HG03354 (cell line): Measurements from ENCODE around the gene ACSL3.

Source experiments
- ATAC-seq: cut with Tn5 transposase; IDR thresholded peaks from one replicate; pipeline ENCODE4 v1.9.1; 2021; ENCODE audit warnings: mild to moderate bottlenecking; ENCODE audit not compliant: unreplicated experiment, poor library complexity, severe bottlenecking

ACSL3 gene

GRCh38 chr2:222935688-222936298, 75.0 kb downstream of the ACSL3 start:
- no peak for ATAC-seq

GRCh38 chr2:222936705-222937104, 75.9 kb downstream of the ACSL3 start:
- ATAC-seq = no peak

GRCh38 chr2:222938327-222938726, 77.5 kb downstream of the ACSL3 start:
- no peak for ATAC-seq

DNA sequence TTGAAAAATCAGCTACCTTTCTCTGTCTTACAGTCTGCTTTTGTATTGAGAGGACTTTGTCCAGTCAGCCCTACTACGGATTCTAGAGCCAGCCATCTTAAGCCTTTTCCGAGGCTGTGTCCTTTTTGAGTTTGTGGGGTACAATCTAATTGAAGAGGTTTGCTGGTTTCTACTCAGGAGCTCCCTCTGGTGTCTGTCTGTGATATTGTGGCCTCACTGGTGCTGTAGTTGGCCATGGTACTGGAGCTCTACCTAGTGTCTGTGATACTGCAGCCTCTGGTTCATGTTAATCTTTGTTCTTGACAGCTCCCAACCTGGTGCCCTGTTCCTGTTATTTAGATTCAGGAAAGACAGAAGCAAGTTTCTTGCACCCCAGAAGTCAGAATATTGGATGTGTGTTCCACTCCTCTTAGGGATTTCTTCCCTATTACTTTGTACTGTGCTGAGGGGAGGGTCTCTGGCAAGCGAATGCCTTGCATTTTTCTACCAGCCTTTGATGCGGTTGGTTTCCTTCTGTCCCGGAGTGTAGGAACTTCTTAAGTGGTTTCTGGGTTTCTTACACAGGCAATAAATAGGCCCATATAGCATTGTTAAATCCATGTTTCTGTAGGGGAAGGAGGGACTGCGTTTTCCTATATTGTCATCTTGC, 78.5 kb downstream of the ACSL3 start:
- peak; percentile 92 for ATAC-seq

- ATAC-seq = no peak
Measured at GRCh38 chr2:222939979-222940378, 79.1 kb downstream of the ACSL3 start.

GRCh38 chr2:222941510-222942032, 80.7 kb downstream of the ACSL3 start:
- no peak for ATAC-seq

- no peak for ATAC-seq
Measured at GRCh38 chr2:222942561-222942960, 81.7 kb downstream of the ACSL3 start.

DNA sequence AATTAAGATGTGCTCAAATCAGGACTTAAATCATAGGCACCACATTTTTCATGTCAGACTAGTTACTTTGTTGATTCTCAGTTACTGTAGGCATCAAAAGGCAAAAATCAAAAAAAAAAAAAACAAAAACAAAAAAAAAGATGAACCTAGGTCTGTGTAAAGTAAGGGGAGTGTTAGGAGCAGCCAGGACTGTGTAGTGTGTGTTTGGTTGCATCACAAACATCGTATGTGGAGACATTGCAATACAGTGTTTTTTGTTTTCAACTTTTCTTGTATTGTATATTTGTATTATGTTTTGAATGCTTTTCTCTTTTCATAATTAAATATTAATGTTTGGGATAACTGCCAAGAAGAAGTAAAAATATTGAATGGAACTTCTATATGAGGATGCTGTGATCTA, 82.1 kb downstream of the ACSL3 start:
- no peak for ATAC-seq

GRCh38 chr2:222943820-222944219, 83.0 kb downstream of the ACSL3 start:
- ATAC-seq = peak; percentile 56

GRCh38 chr2:222944552-222944951, 83.7 kb downstream of the ACSL3 start:
- ATAC-seq = no peak

- ATAC-seq = no peak
Measured at GRCh38 chr2:222944971-222945740, 84.3 kb downstream of the ACSL3 start.

DNA sequence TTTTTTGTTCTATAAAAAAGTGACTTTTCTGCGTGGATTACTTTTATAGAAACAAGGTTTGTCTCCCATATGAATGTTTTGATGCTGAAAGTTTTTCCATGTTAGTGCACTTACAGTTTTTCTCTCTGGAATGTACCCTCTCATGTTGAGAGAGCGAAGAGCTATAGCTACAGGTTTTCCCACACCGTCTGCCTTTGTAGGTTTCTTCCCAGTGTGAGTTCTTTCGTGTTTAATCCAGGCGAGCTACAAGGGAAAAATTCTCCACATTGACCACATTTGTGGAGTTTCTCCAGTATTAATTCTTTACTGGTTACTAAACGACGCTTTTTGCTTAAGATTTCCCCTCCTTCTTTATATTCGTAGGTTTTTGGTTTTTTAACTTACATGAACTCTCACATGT, 85.1 kb downstream of the ACSL3 start:
- ATAC-seq = no peak

DNA sequence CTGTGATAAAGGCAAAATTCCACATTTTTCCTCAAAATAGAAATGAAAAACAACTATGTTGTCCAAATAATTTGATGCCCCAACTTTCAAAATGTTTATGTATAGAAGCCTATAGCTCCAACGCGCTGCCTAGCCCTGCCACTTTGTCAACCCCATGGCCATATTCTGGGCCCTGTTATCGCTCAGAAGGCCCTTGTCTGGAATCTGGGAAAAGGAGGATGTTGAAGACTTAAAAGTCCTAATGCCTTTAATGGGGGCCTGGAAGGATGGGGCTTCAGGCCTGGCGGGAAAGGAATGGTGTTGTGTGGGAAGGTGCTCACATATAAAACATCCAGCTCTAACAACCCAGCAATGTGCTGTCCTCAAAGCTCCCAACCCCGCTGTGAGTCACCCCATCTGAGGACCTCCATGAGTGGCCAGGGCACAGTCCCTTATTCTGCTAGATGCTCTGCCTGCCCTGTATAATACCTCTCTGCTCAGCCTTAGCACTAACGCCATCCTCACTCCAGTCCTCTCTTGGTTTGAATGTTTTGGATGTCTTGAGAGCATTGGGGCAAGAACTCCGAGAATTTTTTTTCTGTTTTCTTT, 86.0 kb downstream of the ACSL3 start:
- ATAC-seq = no peak

DNA sequence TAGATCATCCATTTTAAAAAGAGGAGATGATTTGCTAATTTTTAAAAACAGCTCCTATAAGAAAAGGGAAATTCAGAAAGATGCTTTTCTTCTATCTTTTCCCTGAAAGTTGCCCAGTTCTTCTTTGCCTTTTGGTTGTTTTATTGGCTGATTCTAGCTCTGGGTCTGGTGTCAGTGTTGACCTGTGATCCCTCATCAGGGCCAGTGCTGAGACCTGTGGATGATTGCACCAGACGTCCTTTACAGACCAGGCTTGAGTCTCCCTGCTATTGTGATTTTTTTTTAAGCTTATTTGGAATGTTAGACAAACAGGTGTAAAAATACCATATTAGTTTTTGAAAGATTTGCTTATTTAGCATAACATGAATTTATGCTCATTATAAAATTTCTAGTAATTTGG, 88.2 kb downstream of the ACSL3 start:
- no peak for ATAC-seq

- ATAC-seq = no peak
Measured at GRCh38 chr2:222949690-222950323, 89.0 kb downstream of the ACSL3 start.

GRCh38 chr2:222950638-222951285, 89.9 kb downstream of the ACSL3 start:
- no peak for ATAC-seq

DNA sequence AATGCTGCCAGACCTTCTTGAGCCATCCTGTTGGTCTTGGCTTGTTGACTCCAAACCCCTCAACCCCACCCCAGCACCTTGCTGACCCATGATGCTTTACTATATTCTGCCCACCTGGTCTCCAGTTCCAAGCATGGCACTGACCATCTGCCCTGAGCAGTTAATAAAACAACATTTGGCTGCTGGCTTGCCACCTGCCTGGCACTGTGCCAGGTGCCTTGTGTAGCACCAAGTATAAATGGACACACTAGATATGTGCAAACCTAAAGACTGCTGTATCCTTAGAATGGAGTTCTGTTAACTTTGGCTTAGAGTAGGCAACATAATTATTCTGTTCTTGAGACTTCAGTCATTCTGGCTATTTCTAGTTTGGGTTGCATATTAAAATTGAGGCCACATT, 91.4 kb downstream of the ACSL3 start:
- no peak for ATAC-seq

DNA sequence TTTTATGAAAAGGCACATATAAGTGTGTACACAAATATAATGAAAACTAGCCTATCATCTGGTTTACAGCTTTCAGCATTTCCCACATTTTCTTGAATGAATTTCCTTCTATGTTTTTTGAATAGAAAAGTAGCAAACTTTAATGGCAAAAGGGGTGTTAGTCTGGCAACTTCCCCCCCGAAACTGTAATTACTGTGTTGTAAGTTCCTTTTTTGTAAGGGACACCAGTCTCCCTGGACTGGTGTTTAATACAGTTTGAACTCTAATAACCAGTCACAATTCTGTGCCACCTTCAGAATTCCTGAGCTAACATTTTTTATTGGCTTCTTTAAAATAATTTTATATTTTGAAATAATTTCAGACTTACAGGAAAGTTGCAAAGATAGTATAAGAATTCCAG, 94.2 kb downstream of the ACSL3 start:
- ATAC-seq = no peak

DNA sequence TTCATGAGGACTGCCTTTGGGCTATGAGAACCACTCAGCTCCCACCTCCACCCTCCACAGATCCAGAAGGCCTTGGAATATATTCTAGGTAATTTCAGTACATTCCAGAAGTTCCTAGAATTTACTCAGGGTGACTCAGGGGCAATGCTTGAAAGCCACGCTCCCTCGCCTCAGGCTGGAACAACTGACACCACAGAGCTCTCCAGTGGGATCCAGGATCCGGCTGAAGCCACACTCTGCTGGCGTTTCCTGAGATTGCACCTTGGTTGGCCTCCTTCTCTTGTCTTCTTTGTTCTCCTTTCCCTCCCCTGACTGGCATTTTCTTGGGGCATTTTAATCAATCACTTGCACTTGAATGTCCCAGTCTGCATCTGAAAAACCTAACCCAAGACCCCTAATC, 98.5 kb downstream of the ACSL3 start:
- no peak for ATAC-seq

GRCh38 chr2:222960126-222960525, 99.3 kb downstream of the ACSL3 start:
- ATAC-seq = peak; percentile 61
